DND-41 (cell line): ENCODE data around the gene RASL11A.

Experiments
- CTCF ChIP-seq: IDR thresholded peaks from 2 replicates; pipeline ENCODE4 v1.5.1; 2012; ENCODE audit warnings: borderline replicate concordance, low read length, moderate library complexity, mild to moderate bottlenecking; ENCODE audit not compliant: poor library complexity, severe bottlenecking; ENCODE audit errors: extremely low read depth
- EZH2 ChIP-seq: IDR thresholded peaks from 3 replicates; pipeline ENCODE4 v1.6.1; 2012; ENCODE audit warnings: borderline replicate concordance, low read depth, mild to moderate bottlenecking, moderate library complexity, low read length, inconsistent platforms; ENCODE audit not compliant: severe bottlenecking

GRCh38 chr13:27295096-27295495, 24.5 kb downstream of the RASL11A start:
- no peak for TF ChIP-seq CTCF
- no peak for TF ChIP-seq EZH2
